ENCODE results near the gene TM7SF2.

Gene TM7SF2

GRCh38 chr11:65156256-65156655 lies 44.6 kb downstream of the TM7SF2 start:
- no peak for DNase-seq (ENCODE audit: low read depth in 2 of 2)

GRCh38 chr11:65156926-65157325 lies 45.3 kb downstream of the TM7SF2 start:
- DNase-seq (ENCODE audit: low read depth in 2 of 2): no peak

- no peak for DNase-seq (ENCODE audit: low read depth in 2 of 2)
Observed at GRCh38 chr11:65157336-65157735, 45.7 kb downstream of the TM7SF2 start.

GRCh38 chr11:65159012-65159411 lies 47.3 kb downstream of the TM7SF2 start:
- DNase-seq (ENCODE audit: low read depth in 2 of 2): no peak

- no peak for DNase-seq (ENCODE audit: low read depth in 2 of 2)
Observed at GRCh38 chr11:65160643-65161042, 49.0 kb downstream of the TM7SF2 start.

- DNase-seq (ENCODE audit: low read depth in 2 of 2): no peak
Observed at GRCh38 chr11:65163684-65164083, 52.0 kb downstream of the TM7SF2 start.

All from activated CD4-positive, alpha-beta T cell treated with anti-CD3 and anti-CD28 coated beads for 24 hours (primary cell).